NCI-H2081 treated with DMSO at 0.1 percent for 48 hours (cell line): ENCODE data around the gene TEAD1.

ENCODE experiments used
- DNase-seq: peaks from one replicate; lab custom pipeline; 2025; lab: John Stamatoyannopoulos, UW

TEAD1 gene

GRCh38 chr11:12764187-12764914, 90.1 kb downstream of the TEAD1 start:
- no peak for DNase-seq

GRCh38 chr11:12765428-12765827, 91.2 kb downstream of the TEAD1 start:
- peak; percentile 87 for DNase-seq

GRCh38 chr11:12767027-12767426, 92.8 kb downstream of the TEAD1 start:
- no peak for DNase-seq

DNA sequence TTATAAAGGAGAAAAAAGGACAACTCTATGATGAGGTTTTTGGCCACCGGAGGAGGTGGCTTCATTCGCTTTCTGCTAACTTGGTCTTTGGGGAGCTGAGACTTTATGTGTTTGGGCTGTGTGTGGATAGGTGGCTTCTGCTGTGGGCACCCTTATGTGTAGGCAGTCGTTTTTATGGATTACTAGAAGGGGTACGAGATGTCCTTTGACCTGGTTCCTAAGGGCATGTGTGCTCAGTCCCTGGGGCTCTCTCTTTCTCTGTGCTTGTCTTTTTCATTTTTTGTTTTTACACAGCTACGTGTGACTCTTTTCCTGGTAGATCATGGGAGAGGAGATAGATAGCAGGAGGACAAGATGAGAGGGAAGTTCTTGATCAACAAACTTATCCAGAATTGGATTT, 93.4 kb downstream of the TEAD1 start:
- DNase-seq: no peak

DNA sequence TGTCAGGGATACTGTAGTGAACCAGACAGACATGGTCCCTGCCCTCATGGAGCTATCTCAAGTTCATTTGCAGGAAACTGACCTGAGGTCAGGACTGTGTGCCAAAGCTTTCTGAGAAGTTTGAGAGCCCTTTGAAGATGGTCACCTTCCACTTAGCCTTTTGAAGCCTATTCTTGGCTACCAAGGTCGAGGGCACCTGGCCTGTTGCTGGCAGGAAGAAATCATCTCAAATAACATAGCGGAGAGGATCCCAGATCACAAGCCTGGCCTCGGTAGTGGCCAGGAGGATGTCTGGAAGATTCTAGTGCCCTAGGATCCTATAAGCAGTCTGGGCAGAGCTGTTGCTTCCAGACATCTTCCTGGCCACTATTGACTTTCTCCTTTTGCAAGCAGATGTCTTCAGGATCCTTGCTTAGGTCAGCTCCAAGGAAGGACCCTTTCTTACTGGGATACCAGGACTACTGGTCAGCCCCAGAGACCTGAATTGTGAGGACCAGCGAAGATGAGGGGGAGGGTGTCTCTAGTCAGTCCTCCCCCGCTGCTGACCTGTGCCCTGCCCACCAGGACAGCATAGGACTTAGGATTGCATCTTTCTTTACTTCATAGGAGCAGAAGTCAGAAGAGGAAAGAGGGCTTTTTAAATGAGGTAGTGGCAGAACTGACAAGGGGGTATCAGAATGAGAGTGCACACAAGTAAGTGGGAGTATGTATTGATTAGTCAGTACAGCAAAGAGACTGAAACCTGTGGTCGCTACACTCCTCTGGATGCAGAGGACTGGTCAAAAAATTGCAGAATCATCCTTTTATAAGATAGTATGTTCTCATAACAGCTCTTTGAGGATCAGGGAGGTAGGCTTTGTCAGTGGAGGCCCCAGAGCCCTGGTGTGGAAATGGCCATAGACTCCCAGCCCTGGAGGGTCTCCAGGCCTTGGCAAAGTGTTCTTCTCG, 94.8 kb downstream of the TEAD1 start:
- no peak for DNase-seq

DNA sequence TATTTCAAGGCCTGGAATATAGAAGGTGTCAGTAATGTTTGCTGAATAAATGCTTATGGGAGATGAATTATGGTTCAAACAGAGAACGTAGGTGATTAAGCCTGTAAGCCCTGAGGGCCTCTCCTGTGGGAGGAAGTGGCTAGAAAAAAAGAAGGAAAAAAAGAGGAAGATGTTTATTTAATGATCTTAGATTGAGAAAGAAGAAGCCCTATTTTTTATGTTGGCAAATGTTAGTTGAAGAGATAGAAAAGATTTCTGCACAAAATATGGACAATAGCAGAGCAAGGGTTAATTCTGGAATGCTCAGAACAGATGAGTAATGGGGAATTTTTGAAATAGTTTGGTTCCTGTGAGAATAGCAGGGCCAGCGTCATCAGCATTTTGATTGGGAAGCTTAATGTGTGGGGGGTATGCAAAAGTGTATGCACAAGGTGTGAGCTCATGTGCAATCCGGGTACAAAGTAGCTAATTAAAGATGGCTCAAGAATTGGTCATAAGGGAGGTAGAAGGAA, 95.7 kb downstream of the TEAD1 start:
- DNase-seq: peak; percentile 57

DNA sequence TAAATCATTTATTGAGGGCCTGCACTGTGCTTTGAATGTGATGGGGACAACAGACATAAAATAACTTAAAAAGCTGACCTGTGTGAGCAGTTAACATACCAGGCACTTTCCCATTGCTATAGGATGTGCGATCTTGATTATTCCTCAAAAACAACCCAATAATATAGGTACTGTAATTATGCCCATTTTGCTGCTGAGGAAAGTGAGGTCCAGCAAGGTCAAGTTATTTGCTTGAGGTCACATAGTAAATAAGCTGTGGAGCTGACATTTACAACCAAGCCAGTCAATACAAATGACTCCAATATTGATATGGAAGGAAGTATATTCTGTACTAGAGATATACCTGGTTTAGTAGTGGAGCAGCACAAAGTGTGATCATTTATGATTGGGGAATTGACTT, 96.2 kb downstream of the TEAD1 start:
- DNase-seq: no peak

DNA sequence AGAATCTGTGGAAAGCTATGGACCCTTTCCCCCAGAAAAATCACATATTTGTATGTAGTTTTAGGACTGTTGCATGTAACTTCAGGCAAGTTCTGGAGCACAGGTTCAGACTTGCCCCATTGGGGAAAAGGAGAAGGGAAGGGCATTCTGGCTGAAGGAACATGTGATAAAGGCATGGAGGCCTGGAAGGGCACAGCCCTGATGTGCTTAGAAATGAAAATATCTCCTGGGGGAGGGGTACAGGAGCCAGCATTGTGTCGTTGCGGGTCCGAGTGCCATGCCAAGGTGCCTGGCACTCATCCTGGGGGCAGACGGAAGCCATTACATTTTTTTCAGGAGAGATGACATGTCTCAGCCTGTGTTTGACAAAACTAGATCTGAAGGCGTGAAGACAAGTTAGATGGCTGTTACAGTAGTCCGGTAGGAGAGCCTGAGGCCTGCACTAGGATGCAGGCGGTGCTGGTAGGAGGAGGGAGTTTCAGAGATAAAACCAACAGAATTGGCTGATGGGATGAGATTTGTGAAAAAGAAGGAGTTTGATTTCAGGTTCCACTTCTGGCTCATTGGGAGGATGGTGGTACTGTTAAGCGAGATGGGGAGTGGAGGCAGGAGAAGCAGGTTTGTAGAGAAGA, 96.9 kb downstream of the TEAD1 start:
- no peak for DNase-seq

- DNase-seq: no peak
These were observed 97.7 kb downstream of the TEAD1 start for GRCh38 chr11:12771875-12772274.

DNA sequence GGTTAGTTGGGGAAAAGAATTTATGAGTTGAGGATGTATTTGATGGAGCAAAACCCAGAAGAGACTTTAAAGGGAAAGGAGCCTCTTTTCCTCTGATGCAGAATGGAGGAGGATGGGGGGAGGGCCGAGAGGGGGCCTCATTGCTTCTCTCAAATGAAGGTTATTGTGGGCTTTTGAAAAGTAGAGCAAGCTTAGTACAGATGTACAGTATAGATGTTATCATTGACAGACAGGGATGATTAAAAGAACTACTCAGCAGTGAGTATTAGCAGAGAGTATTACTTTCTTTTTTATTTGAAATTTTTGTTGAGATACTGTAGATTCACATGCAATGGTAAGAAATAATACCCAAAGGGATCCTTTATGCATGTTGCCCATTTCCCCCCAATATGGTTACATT, 98.1 kb downstream of the TEAD1 start:
- DNase-seq: no peak

DNA sequence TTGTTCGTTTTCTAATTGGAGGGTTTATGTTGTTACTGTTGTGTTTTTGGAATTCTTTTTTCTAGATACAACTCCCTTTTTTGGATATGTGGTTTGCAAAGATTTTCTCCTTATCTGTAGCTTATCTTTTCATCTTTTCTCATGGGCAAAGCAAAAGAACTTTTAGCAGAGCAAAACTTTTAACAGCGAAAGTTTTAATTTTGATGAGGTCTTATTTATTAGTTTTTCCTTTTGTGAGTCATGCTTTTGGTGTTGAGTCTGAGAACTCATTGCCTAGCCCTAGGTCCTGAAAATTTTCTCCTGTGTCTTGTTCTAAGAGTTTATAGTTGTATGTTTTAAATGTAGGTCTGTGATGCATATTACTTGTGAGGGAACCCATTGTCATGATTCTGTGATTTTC, 99.4 kb downstream of the TEAD1 start:
- no peak for DNase-seq

DNA sequence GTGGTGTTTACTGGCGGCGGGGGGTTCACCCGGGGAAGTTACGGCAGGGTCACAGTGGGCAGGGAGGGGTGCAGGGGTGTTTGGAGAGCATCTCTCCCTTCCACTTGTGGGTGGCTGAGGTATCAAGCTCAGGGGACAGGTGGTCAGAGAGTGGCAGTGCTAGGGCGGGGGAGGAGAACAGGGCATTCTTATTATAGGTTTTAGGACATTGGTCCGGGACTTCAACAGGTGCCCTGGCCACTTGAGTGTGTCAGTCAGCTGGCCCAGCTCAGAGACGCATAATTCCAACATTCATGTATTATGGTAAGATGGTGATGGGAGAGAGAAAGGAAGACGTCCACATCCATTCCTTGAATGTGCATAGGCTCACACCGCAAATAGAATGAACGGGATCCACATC, 101.7 kb downstream of the TEAD1 start:
- DNase-seq: no peak

DNA sequence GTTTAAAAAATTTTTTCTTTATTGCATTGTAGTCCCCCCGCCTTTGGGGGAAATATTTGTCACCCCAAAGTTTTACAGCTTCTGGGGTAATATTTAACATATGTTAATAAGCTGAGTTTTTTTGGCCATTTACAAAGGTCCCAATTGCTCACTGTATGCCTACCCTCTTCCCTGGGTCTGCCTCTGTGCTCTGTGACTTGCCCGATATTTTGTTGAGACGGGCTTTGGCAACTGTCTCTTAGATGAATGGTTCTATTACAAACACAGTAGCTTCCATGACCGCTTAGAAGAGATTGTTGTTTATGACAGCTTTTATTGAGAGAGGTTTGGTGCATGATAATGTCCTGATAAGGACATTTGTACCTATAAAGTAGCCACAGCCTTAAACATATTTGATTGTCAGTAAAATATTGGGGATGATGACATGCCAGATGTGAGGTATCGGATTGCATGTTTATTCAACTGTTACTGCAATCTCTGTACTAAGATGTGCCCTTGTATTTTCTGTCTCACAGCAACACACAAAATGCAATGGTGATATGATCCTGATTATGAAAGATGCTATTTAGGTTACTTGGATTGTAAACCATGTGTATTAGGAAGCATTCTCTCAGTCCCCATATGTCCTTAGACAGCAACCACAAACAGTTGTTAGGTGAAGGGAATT, 103.1 kb downstream of the TEAD1 start:
- no peak for DNase-seq

DNA sequence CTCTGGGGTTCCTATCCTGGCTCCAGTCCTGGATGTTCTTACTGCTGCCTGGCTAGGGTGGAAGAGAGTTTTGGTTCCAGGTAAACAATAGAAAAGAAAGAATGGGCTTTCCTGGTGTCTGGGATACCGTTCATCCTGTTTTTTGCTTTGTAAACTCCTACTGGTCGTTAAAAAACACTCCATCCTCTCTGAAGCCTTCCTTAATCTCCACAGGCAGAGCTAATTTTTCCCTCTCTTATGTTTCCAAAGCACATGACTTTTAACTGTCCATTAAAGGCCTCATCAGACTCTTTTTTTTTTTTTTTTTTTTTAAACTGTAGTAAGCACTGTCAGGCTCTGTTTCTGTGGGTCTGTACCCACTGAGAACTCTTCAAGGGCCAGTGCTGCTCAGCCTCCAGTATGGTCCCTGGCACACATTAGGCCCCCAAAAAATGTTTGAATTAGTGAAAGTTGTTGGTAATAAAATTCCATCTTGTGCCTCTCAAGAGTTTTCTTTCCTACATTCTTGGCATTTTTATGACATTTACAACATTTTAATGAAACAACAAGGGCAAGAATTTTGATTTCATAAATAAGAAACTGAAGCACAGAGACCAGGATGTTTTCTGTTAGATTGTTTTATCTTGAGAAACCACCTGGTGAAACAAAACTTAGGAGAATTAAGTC, 104.2 kb downstream of the TEAD1 start:
- DNase-seq: peak; percentile 8

DNA sequence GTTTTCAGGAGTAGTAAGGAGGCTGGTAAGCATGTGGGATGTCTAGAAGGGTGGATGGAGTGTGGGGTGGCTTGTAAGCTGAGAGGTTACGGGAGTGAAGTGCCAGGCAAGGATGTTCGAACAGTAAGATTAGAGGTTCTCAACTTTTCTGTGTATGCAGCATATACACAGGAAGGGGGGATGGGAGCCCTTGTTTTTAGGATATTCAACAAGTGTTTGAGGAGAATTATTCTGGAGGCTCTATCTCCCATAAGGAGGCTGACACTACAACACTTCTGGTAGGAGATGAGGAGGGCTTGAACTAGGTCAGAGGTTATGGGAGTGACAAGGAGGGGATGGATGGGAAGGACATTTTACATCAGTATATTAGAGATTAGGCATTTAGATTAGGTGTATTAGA, 109.5 kb downstream of the TEAD1 start:
- no peak for DNase-seq

GRCh38 chr11:12784445-12784844, 110.2 kb downstream of the TEAD1 start:
- DNase-seq: no peak

DNA sequence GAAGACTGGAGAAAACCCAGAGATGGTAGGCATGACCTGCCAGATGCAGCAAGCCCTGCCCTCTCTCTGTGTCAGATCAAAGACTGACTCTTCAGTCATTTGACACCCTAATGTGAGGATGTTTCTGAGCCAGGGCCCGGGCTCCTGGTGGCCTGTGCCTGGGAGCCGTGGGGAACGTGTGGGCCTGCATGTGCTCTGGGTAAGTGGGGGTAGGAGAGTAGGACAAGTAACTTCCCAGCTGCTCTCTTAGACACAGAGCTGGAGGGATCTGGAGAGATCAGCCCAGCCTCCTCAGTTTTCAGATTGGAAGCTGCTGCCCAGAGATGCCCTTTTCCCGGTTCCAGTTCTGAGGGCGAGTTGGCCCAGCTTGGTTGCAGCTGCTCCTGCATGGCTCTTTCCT, 110.8 kb downstream of the TEAD1 start:
- DNase-seq: no peak

DNA sequence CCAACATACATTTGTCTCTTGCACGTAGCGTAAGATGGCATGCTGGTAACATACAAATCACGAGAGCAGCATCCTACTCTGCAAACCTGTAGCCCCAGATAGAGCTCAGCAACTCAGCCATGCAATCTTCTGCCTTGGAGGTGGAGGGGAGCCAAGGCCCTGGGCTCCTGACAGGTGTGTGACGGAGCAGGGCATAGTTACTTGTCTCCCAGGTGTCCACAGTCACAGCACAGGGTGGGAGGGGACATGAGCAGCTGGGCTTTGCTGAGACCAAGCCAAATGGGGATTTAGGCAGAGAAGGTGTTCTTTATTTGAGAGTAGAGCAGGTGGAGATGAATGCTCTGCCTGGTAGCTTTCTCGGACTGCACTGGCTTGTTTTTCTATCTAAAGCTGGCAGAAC, 111.7 kb downstream of the TEAD1 start:
- peak; percentile 58 for DNase-seq

- no peak for DNase-seq
These were observed 112.2 kb downstream of the TEAD1 start for GRCh38 chr11:12786450-12786849.

DNA sequence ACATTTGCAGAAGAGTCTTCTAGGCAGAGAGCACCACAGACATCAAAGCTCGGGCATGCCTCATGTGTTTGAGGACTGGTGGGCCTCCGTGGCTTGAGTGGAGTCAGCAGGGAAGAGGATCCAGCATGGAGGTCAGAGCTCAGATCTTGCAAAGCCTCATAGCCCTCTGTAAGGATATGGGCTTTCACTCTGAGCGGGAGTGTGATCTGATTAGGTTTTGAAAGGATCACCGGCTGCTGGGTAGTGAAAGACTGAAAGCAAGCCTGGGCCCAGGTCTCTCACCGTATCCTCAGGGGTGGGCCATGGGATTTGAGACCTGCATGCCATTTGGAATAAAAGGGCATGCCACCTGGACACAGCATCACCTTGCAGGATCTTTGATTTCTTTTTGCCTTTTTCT, 112.7 kb downstream of the TEAD1 start:
- DNase-seq: no peak

DNA sequence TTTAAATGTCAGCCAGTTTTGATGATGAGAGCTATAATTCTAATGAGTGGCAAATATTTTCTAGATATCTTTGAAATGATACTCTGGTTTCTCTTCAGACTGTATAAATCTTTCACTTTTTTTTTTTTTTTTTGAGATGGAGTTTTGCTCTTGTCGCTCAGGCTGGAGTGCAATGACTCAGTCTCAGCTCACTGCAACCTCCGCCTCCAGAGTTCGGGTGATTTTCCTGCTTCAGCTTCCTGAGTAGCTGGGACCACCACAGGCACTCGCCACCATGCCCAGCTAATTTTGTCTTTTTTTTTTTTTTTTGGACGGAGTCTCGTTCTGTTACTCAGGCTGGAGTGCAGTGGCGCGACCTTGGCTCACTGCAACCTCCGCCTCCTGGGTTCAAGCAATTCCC, 113.6 kb downstream of the TEAD1 start:
- no peak for DNase-seq

- DNase-seq: no peak
These were observed 114.8 kb downstream of the TEAD1 start for GRCh38 chr11:12789054-12789453.
